Fibroblast of lung (primary cell): Measurements from ENCODE around the gene WDFY1. TPM values are rescaled to one million over a fixed set of nuclear protein-coding genes. Genes with fewer than 3 reads are reported as not detected.

Experiments
- DNase-seq, 2 donors: peaks; one replicate each; pipeline versions ENCODE4 v3.0.0 to v3.0.0-alpha.2; 2010; ENCODE audit warnings: low read depth in 2 of 2
- H2AFZ ChIP-seq: 2 replicates; pipeline ENCODE4 v1.5.1; 2012; ENCODE audit warnings: low read length, control low read depth, inconsistent platforms
- H3K27ac ChIP-seq: 2 replicates; pipeline ENCODE4 v1.5.1; 2011; ENCODE audit warnings: low read length, control low read depth; ENCODE audit not compliant: insufficient read depth
- H3K27me3 ChIP-seq: 2 replicates; pipeline ENCODE4 v1.5.1; 2011; ENCODE audit warnings: mild to moderate bottlenecking, low read length; ENCODE audit not compliant: control insufficient read depth, insufficient read depth
- H3K36me3 ChIP-seq: 2 replicates; pipeline ENCODE4 v1.5.1; 2011; ENCODE audit warnings: low read length; ENCODE audit not compliant: control insufficient read depth, insufficient read depth
- H3K4me1 ChIP-seq: 2 replicates; pipeline ENCODE4 v1.5.1; 2011; ENCODE audit warnings: low read length; ENCODE audit not compliant: control insufficient read depth, insufficient read depth; ENCODE audit errors: extremely low read depth
- H3K4me2 ChIP-seq: 2 replicates; pipeline ENCODE4 v1.5.1; 2011; ENCODE audit warnings: low read length, control low read depth; ENCODE audit not compliant: insufficient read depth; ENCODE audit errors: extremely low read depth
- H3K4me3 ChIP-seq, 4 experiments: fragments of 200-600 bp in 1 of 4; sonication (generic) in 1 of 4; replicated peaks in 1 of 4; 2 replicates each; pipeline ENCODE4 v1.5.1; 2011 to 2016; ENCODE audit warnings: low read length in 4 of 4, low read depth in 3 of 4, mild to moderate bottlenecking in 3 of 4, control low read depth in 2 of 4, inconsistent platforms in 1 of 4, mixed read lengths in 1 of 4; ENCODE audit not compliant: insufficient read depth in 1 of 4; ENCODE audit errors: control extremely low read depth in 1 of 4
- H3K79me2 ChIP-seq: 2 replicates; pipeline ENCODE4 v1.5.1; 2012; ENCODE audit warnings: mild to moderate bottlenecking, low read length, inconsistent platforms; ENCODE audit not compliant: control insufficient read depth, insufficient read depth
- H3K9ac ChIP-seq: 2 replicates; pipeline ENCODE4 v1.5.1; 2011; ENCODE audit warnings: mild to moderate bottlenecking, low read length, control low read depth; ENCODE audit not compliant: insufficient read depth
- H3K9me3 ChIP-seq: 2 replicates; pipeline ENCODE4 v1.5.1; 2012; ENCODE audit warnings: low read depth, low read length; ENCODE audit not compliant: control insufficient read depth, insufficient read depth
- H4K20me1 ChIP-seq: 2 replicates; pipeline ENCODE4 v1.5.1; 2011; ENCODE audit warnings: low read length; ENCODE audit not compliant: control insufficient read depth, insufficient read depth; ENCODE audit errors: extremely low read depth
- CTCF ChIP-seq, 2 donors: IDR thresholded peaks in 1 of 2; conservative IDR thresholded peaks in 1 of 2; 1 replicate in 1 of 2; 2 replicates in 1 of 2; pipeline ENCODE4 v1.5.1; 2011 to 2012; ENCODE audit warnings: low read length in 2 of 2, control low read depth in 1 of 2, inconsistent platforms in 1 of 2, low read depth in 1 of 2, mild to moderate bottlenecking in 1 of 2
- EZH2 ChIP-seq: IDR thresholded peaks from 2 replicates; pipeline ENCODE4 v1.5.1; 2012; ENCODE audit warnings: low read length, control low read depth, mild to moderate bottlenecking; ENCODE audit errors: missing control alignments
- polyA plus RNA-seq, 2 donors: library from polyadenylated mRNA; depleted of rRNA in 1 of 2; stranded (reverse) in 1 of 2; unstranded in 1 of 2; fragments of >200 nt; gene quantifications; 2 replicates each; pipeline ENCODE4 v1.2.1, GENCODE V29; 2011 to 2012; ENCODE audit warnings: missing spikeins in 1 of 2
- total RNA-seq: library from RNA; depleted of rRNA; stranded (reverse); fragments of >200 nt; gene quantifications from 2 replicates; pipeline ENCODE4 v1.2.1, GENCODE V29; 2014

Gene WDFY1
- total and polyA plus RNA-seq, 2 donors (not counting 1 experiment from before 2014, with no cell fraction given) = 79.1 to 156 TPM

GRCh38 chr2:223894009-223894408, 51.1 kb downstream of the WDFY1 start:
- TF ChIP-seq EZH2 (no peak), CTCF (conservative IDR thresholded peaks at IDR 0.05 in 1 of 2, IDR thresholded peaks at IDR 0.05 in 1 of 2; ENCODE audit: low read depth in 1 of 2, low read length in 2 of 2) (no peak)
- peaks cover 17% of the 10 kb centered on the region for H3K36me3 ChIP-seq

GRCh38 chr2:223890721-223891120, 54.4 kb downstream of the WDFY1 start:
- TF ChIP-seq EZH2 (no peak), CTCF (conservative IDR thresholded peaks at IDR 0.05 in 1 of 2, IDR thresholded peaks at IDR 0.05 in 1 of 2; ENCODE audit: low read depth in 1 of 2, low read length in 2 of 2) (no peak)
- Histone ChIP-seq H3K4me1 (no peaks in the 10 kb centered on the region), H3K36me3 (peaks cover 17% of the 10 kb centered on the region), H2AFZ (no peak overlapping the region), H3K9ac (no peak overlapping the region), H4K20me1 (no peaks in the 10 kb centered on the region), H3K4me3 (no peak overlapping the region), H3K4me2 (no peak overlapping the region), H3K27ac (no peak overlapping the region), H3K79me2 (no peaks in the 10 kb centered on the region), H3K27me3 (no peaks in the 10 kb centered on the region), H3K9me3 (no peaks in the 10 kb centered on the region)
- DNase-seq = no peak

More at GRCh38 chr2:223894009-223894408, 51.1 kb downstream of the WDFY1 start:
- Histone ChIP-seq H4K20me1 (no peaks in the 10 kb centered on the region), H2AFZ (no peak overlapping the region), H3K9me3 (no peaks in the 10 kb centered on the region), H3K79me2 (no peaks in the 10 kb centered on the region), H3K4me1 (no peaks in the 10 kb centered on the region), H3K27ac (no peak overlapping the region), H3K4me2 (no peak overlapping the region), H3K4me3 (no peak overlapping the region), H3K27me3 (no peaks in the 10 kb centered on the region), H3K9ac (no peak overlapping the region)
- no peak for DNase-seq

- peaks cover 16% of the 10 kb centered on the region for H3K36me3 ChIP-seq
- TF ChIP-seq CTCF (conservative IDR thresholded peaks at IDR 0.05 in 1 of 2, IDR thresholded peaks at IDR 0.05 in 1 of 2; ENCODE audit: low read depth in 1 of 2, low read length in 2 of 2) (no peak), EZH2 (no peak)
- no peaks in the 10 kb centered on the region for H3K27me3 ChIP-seq
These were observed 55.9 kb downstream of the WDFY1 start for GRCh38 chr2:223889229-223889628.

More at GRCh38 chr2:223889229-223889628, 55.9 kb downstream of the WDFY1 start:
- Histone ChIP-seq H4K20me1 (no peaks in the 10 kb centered on the region), H3K27ac (no peak overlapping the region), H3K9me3 (no peaks in the 10 kb centered on the region), H3K4me1 (peaks cover 2% of the 10 kb centered on the region), H3K4me3 (no peak overlapping the region), H3K79me2 (no peaks in the 10 kb centered on the region), H2AFZ (no peak overlapping the region), H3K4me2 (no peak overlapping the region), H3K9ac (no peak overlapping the region)
- no peak for DNase-seq
